ENCODE results near the gene FOXF1.

FOXF1 gene

GRCh38 chr16:86499440-86499786, 10.9 kb upstream of the FOXF1 start:
- in situ Hi-C loops (cut with MboI; ENCODE audit: low pct_unique_long_range_greater_than_20kb, low sequenced_read_pairs, unreplicated experiment): no loop called here
- TF ChIP-seq CTCF (IDR thresholded peaks at IDR 0.05; ENCODE audit: extremely low read depth, insufficient read depth, missing control alignments): no peak
- no peak for DNase-seq (ENCODE audit: low spot score)

- in situ Hi-C loops (cut with MboI; ENCODE audit: low pct_unique_long_range_greater_than_20kb, low sequenced_read_pairs, unreplicated experiment): loop anchor here (25.0 kb wide), 2 partner anchors 438 to 688 kb away; no protein-coding TSS in a partner anchor
- no peak for DNase-seq (ENCODE audit: low spot score)
- no peak for TF ChIP-seq CTCF (IDR thresholded peaks at IDR 0.05; ENCODE audit: extremely low read depth, insufficient read depth, missing control alignments)
These were observed 10.2 kb upstream of the FOXF1 start for GRCh38 chr16:86499889-86500707.

- TF ChIP-seq CTCF (IDR thresholded peaks at IDR 0.05; ENCODE audit: extremely low read depth, insufficient read depth, missing control alignments): no peak
- no peak for DNase-seq (ENCODE audit: low spot score)
- in situ Hi-C loops (cut with MboI; ENCODE audit: low pct_unique_long_range_greater_than_20kb, low sequenced_read_pairs, unreplicated experiment): loop anchor here (25.0 kb wide), 2 partner anchors 439 to 689 kb away; no protein-coding TSS in a partner anchor
These were observed 9.4 kb upstream of the FOXF1 start for GRCh38 chr16:86500708-86501510.

GRCh38 chr16:86501989-86502855, 8.1 kb upstream of the FOXF1 start:
- in situ Hi-C loops (cut with MboI; ENCODE audit: low pct_unique_long_range_greater_than_20kb, low sequenced_read_pairs, unreplicated experiment): loop anchor here (25.0 kb wide), 2 partner anchors 440 to 690 kb away; no protein-coding TSS in a partner anchor
- TF ChIP-seq CTCF (IDR thresholded peaks at IDR 0.05; ENCODE audit: extremely low read depth, insufficient read depth, missing control alignments): no peak
- DNase-seq (ENCODE audit: low spot score): no peak

- no peak for TF ChIP-seq CTCF (IDR thresholded peaks at IDR 0.05; ENCODE audit: extremely low read depth, insufficient read depth, missing control alignments)
- DNase-seq (ENCODE audit: low spot score): no peak
- in situ Hi-C loops (cut with MboI; ENCODE audit: low pct_unique_long_range_greater_than_20kb, low sequenced_read_pairs, unreplicated experiment): loop anchor here (25.0 kb wide), 2 partner anchors 441 to 691 kb away; no protein-coding TSS in a partner anchor
These were observed 7.2 kb upstream of the FOXF1 start for GRCh38 chr16:86502856-86503748.

All from GM13977 (cell line).